Measurements from ENCODE around the gene EML1.
"Not testable (repeated sequence)": the region's sequence is repeated elsewhere in the genome, so short reads cannot be mapped to it uniquely, and the experiment has no call there.

EML1 gene

DNA sequence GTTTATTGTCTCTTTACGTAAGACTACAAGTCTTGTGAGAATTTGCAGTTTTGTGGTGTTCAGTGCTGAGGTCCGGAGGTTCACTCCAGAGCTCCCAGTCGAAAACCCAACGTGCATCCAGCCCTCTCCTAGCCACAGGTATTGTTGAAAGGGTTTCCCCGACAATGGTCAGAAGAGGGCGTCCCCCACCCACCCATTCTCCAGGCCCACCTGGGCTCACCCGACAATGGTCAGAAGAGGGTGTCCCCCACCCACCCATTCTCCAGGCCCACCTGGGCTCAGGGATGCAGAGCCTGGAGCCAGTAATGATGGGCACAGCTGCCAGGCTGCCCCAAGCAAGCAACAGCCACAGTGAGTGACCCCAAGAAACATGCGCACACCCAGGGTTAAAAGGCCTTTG is 145.2 kb downstream of the EML1 start:
- DNase-seq (ENCODE audit: low read depth in 2 of 2): no peak

- DNase-seq (ENCODE audit: low read depth in 2 of 2): no peak
Measured at GRCh38 chr14:99938896-99939295, 145.7 kb downstream of the EML1 start.

DNA sequence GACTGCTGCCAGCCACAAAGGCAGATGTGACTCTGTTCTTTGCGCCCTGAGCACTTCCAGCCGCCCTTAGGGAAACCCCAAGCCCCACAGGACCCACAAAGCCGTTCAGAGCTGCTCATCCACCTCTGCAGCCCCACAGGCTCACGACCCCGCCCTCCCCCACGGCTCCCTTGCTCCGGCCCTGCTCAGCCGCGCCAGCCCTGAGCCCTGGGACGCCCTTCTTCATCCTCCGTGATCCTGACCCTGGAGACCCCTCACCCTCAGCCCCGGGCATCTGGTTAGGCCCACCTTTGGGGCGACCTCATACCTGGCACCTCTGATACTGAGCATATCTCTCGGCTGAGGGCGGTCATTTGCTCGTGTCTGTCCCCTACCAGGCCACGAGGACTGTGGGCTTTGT is 146.2 kb downstream of the EML1 start:
- no peak for DNase-seq (ENCODE audit: low read depth in 2 of 2)

GRCh38 chr14:99940064-99940463 is 146.9 kb downstream of the EML1 start:
- no peak for DNase-seq (ENCODE audit: low read depth in 2 of 2)

DNA sequence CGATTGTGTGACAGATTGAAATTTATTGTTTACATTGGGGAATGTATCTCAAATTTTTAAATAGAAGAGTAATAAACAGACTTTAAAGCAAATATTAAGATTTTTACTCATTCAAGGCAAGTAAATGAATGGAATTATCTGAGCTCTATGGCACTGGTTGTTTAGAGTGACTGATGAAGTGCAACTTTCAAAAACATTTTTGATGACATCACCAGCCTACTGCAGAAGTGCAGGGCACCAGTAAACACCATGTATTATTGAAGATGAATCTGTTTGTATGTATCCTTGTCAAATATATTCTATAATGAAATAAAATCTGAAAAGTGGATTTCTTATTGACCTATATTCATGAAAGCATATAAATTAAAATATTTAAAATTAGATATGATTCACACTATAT is 148.0 kb downstream of the EML1 start:
- DNase-seq (ENCODE audit: low read depth in 2 of 2): no peak

DNA sequence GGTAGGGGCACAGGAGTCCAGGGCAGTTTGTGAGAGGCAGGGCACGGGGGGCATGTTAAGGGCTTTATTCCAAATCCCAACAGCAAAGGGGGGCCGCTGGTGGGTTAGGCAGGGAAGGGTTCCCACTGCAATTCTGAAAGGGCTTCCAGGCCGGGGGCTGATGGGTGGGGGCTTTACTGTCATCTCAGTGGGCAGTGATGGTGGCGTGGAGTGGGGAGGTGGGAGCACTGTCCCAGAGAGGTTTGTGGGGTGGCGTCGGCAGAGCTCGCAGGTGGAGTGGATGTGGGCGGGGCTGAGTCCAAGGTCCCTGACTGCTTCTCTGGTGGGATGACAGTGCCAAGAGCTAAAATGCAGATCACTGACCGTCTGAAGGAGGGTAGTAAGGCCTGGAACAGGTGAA is 150.4 kb downstream of the EML1 start:
- DNase-seq (ENCODE audit: low read depth in 2 of 2): no peak

GRCh38 chr14:99944241-99944651 is 151.0 kb downstream of the EML1 start:
- no peak for DNase-seq (ENCODE audit: low read depth in 2 of 2)

DNA sequence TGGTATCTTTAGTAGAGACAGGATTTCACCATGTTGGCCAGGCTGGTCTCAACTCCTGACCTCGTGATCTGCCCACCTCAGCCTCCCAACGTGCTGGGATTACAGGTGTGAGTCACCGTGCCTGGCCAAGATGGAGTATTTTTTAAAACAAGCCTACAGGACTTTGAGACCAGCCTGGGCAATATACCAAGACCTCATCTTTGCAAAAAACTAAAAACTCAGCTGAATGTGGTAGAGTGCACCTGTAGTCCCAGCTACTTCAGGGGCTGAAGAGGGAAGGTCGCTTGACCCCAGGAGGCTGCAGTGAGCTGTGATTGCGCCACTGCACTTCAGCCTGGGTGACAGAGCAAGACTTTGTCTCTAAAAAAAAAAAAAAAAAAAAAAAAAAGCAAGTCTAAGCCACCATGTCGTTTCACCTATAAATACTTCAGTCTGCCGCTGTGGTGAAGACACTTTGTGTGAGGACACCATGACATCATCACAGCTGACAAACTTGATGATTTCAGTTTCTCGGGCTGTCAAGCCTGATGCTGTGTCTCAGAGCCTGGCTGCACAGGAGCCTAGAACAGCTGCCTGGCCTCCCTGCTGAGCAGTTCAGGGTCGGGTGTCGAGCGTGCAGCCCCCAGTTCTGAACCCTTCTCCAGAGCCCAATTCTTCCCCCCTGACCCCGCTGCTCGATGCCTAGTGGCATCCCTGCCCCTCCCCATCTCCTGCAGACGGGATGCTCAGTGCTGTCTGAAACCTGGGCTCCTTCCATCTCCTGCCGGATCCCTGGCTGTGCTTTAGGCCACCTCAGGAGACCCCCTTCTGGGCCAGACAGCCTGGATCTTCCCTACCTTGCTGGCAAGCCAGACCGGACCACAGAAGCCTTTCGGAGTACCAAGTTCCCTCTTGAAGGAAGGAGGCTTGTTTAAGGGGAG is 152.8 kb downstream of the EML1 start:
- no peak for DNase-seq (ENCODE audit: low read depth in 2 of 2)

DNA sequence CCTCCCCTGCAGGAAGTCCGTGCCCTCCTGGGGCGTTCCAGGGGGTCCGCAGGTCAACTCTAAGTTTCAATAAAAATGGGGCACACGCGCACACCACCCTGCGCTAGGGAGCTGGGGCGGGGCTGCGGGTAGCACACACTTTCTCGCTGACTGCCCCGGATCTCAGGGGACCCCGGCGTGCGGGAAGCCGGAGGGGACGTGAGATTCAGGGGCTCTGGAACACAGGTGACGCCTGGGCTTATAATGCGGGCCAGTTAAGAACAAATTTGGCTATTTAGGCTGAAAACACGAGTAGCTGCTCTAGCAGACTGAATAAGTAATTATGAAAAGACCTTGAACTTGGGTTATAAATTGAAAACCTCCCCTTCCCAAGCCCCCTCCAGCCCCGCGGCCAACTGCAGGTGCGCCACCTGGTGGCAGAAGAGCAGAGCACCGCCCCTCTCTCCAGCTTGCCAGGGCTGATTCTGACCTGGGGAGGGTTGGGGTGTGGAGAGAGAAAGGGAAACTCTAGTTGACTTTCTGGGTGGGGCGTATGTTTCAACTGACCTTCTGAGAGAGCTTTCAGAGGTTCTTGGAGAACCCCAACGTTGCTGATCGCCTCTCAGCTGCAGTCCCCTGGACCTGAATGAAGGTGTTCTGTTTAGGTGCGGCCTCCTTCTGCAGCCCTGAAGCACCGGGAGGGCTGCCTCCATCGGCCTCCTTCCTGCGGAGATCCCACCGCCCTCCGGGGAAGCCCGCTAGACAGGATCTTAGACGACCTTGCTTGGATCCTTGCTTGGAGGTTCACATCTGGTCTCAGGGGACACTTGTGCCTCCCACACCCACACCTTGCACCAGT is 153.7 kb downstream of the EML1 start:
- peak; percentile 21 to 31 for DNase-seq (ENCODE audit: low read depth in 2 of 2)

DNA sequence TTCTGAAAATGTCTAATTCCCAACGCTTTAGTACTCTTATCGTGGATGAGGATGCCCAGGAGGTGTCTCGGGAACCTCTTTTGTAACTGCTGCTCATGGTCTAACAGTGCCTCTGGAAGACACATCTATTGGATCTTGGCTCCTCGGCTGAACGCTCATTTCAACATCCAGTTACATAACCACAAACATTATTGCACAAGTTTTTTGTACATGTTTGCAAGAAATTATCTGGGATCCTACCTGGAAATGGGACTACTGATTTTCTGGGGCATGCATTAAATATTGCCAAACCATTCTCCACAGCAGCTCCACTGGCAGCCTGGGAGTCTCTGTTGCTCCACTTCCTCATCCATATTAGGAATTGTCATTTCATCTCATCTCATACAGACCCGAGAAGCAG is 154.5 kb downstream of the EML1 start:
- DNase-seq (ENCODE audit: low read depth in 2 of 2): no peak

- DNase-seq (ENCODE audit: low read depth in 2 of 2): not testable (repeated sequence)
Measured at GRCh38 chr14:99949011-99949732, 156.0 kb downstream of the EML1 start.

- no peak for DNase-seq (ENCODE audit: low read depth in 2 of 2)
Measured at GRCh38 chr14:99950181-99950580, 157.0 kb downstream of the EML1 start.

DNA sequence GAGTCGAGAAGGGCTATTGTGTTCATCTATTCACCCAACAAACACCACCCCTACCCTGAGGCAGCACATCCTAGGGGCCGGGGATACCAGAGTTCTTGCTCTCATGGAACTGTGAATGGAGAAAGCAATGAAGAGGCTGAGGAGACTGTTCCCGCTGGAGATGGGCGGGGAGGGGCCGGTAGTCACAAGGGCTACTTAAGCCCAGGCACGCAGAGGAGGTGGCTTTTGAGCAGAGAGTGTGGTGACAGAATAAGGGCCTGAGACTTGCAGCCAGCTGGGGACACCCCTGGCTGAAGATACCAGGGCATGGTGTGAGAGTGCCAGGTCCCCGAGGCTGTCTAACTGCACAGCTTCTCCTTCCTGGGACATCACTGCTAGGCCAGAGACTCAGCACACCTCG is 157.9 kb downstream of the EML1 start:
- DNase-seq (ENCODE audit: low read depth in 2 of 2): no peak

DNA sequence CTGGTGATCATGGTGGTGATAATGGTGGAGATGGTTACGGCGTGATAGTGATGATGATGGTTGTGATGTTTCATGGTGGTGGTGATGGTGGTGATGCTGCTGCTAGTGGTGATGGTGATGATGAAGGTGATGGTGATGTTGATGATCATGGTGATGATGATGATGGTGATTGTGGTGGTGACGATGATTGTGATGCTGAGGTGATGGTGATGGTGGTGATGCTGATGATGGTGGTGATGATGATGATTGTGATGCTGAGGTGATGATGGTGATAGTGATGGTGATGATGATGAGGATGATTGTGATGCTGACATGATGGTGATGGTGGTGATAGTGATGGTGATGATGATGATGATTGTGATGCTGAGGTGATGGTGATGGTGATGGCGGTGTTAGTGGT is 158.8 kb downstream of the EML1 start:
- no peak for DNase-seq (ENCODE audit: low read depth in 2 of 2)

- DNase-seq (ENCODE audit: low read depth in 2 of 2): no peak
Measured at GRCh38 chr14:99952453-99952852, 159.2 kb downstream of the EML1 start.

DNA sequence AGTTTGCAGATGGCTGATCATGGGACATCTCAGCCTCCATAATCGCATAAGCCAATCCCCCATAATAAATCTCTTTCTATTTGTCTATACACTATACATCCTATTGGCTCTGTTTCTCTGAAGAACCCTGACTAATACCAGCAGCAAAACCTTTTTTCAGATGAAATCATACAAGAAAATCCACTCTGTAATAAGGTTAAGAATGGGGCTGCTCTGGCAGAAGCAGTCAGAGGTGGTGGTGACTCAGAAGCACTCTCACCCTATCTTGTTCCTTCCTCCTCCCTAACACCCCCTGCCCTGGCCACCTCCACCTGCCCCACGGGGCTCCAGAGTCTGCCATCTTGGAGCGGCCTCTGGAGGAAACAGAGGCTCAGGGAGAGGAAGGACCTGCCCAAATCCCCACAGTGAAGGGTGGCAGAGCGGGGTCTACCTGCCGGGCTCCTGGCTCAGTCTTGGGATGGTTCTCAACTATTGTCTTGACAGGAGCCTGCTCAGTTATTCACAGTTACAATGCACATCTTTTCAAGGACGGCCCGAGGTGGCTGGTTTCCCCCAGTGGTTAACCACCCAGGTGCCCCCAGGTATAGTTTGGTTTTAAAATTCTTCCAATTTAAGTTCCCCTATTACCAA is 162.7 kb downstream of the EML1 start:
- DNase-seq (ENCODE audit: low read depth in 2 of 2): no peak

GRCh38 chr14:99958380-99958779 is 165.2 kb downstream of the EML1 start:
- DNase-seq (ENCODE audit: low read depth in 2 of 2): no peak

DNA sequence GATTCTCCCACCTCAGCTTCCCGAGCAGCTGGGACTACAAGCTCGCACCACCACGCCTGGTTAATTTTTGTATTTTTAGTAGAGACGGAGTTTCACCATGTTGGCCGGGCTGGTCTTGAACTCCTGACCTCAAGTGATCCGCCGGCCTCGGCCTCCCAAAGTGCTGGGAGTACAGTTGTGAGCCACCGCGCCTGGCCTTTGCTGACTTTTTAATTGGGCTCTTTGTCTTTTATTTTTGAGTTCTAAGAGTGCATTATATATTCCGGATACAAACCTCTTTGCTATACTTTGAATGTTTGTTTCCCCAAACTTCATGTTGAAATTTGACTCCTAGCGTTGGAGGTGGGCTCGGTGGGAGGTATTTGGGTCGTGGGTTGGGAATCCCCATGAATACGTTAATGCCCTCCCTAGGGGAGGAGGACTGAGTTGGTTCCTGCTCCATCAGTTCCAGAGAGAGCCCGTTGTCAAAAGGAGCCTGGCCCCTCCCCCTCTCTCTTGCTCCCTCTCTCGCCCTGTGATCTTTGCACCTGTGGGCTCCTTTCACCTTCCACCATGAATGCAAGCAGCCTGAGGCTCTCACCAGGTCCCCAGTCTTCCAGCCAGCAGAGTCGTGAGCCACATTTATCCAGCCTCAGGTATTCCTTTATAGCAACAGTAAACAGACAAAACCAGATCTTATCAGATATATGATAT is 168.8 kb downstream of the EML1 start:
- DNase-seq (ENCODE audit: low read depth in 2 of 2): no peak

DNA sequence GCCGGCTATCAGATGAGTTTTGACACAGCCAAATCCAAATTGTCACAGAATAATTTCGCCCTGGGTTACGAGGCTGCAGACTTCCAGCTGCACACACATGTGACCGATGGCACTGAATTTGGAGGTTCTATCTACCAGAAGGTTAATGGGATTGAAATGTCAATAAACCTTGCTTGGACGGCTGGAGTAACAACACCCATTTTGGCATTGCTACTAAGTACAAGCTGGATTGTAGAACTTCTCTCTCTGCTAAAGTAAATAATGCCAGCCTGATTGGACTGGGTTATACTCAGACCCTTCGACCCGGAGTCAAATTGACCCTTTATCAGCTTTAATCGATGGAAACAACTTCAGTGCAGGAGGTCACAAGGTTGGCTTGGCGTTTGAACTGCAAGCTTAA is 171.8 kb downstream of the EML1 start:
- no peak for DNase-seq (ENCODE audit: low read depth in 2 of 2)

DNA sequence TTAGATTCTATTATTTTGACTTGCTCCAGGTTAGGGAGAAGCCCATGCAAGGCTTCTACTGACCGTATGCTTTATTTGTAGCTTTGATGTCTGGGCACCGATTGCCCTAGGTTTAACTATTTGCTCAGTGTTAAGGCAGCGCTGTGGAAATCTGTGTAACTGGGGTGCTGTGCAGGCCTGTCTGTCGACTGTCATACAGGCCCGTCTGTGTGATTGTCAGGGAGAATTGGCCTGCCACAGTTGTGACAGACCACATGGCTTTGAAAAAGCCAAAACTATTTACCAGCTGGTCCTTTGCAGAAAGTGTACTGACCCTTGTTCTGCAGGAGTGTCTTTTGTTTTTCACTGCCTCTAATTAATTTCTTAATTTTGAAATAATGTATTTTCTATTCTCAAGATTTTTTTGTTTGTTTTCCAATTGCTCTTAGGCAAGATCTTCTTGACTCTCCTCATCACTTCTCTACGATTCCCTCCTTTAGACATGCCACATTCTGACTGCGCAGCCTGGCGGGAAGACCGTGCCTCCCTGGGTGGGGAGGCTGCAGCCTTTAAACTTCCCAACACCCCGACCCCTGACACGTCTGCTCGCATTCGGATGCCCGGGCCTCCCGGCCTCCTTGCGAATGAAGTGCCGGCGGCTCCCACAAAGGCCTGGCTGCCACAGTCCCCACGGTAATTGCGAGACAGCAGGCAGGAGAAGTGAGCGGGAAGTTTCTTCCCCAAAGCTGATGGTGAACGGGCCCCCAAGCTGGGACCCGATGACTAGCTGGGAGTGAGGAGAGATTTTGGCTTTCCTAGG is 173.0 kb downstream of the EML1 start:
- no peak for DNase-seq (ENCODE audit: low read depth in 2 of 2)
